LHCN-M2 (cell line): ENCODE measurements around the gene ATP2C2. TPM values are rescaled to one million over a fixed set of nuclear protein-coding genes. Genes with fewer than 3 reads are reported as not detected.
"Not testable (repeated sequence)": the region's sequence is repeated elsewhere in the genome, so short reads cannot be mapped to it uniquely, and the experiment has no call there.

Experiments
- DNase-seq: peaks from one replicate; pipeline ENCODE4 v3.0.0-alpha.2; 2012; ENCODE audit warnings: low read depth
- total RNA-seq: library from RNA; depleted of rRNA; stranded (reverse); fragments of >200 nt; gene quantifications from 2 replicates; pipeline ENCODE4 v1.2.3, GENCODE V29; 2014

The ATP2C2 gene
- total RNA-seq, 1 experiment from 2014 or later = not detected

DNA sequence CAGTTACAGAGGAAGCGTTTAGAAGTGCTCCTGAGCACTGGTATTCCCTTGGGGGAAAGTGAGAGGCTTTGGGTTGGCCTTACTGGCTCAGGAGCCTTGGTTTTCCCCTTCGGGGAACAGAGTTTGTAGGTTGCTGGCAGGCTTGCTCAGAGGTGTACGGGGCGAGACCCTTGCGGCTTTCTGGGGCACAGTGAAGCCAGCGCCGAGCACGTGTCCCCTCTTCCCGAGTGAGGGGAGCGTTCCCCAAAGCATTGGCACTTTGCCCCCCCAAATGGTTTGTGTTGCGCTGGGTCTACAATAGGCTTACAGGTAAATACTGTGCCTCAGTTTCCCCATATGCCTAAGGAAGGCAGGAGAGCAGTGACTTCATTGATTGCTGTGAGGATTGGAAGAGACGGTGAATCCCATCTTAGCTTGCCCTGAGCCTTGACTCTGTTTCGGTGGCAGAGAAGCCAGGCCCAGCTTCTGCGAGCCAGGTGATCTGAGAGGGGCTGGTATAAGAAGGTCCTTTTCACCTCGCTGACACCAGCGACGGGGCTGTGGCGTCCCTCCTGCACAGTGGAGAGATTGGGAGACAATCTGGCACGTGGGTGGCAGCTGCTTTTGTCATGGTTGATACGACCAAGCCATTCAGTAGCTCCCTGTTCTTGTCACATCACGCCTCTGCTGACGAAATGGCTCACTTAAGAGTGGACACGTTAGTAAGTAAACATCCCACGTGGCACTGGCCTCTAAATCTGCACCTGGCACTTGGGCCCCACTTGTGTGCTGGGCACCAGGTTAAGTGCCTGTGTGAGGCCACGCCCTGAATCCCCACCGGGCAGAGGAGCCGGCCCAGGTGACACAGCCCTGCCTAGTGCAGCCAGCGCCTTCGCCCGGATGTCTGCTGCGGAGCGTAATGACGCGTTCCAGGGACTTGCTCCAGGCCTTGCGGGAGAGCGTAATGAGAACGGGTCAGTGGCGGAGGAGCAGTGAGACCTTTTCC lies 81.1 kb downstream of the ATP2C2 start:
- DNase-seq = no peak

DNA sequence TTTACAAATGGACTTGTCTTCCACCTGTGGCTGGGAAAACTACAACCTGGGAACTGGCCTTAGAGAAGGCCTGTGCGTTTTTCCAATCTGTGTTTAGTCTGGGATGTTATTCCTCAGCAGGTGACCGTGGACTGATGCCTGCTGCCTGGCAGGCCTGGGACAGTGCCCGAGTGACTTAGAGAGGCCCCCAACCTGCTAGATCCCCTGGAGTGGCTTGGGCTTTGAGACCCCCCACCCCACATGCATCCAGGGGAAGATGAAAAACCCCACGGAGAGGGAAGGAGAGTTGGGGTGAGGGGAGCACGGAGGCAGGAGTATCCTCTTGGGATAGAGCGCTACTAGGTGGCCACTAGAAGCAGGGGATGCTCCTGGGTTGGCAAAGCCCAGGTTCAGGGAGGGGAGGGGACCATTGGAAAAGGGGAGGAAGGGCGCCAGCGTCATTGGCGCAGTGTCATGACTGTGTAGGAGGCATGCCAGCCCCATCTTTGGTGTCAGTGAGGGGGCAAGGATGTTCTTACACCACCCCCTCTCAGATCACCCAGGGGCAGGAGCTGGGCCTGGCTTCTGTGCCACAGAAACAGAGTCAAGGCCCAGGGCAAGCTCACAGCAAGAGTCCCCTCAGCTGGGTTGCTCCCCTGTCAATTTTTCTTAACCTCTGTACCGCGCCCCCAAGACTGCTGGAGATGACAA lies 82.0 kb downstream of the ATP2C2 start:
- no peak for DNase-seq

GRCh38 chr16:84451010-84451676 lies 82.8 kb downstream of the ATP2C2 start:
- not testable (repeated sequence) for DNase-seq

GRCh38 chr16:84451781-84452180 lies 83.4 kb downstream of the ATP2C2 start:
- no peak for DNase-seq

GRCh38 chr16:84453061-84453752 lies 84.9 kb downstream of the ATP2C2 start:
- no peak for DNase-seq

DNA sequence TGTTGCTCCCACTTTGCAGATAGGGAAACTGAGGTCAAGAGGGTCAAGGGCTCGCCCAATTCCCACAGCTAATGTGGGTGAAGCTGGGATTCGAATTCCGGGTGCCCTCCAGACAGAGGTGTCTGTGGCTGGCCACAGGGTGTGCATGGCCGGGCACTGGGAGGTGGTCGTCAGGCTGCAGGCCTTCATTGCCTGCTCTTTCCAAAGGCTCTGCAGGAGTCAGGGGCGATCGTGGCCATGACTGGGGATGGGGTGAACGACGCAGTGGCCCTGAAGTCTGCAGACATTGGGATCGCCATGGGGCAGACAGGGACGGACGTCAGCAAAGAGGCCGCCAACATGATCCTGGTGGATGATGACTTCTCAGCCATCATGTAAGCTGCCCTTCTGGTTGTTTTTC lies 86.3 kb downstream of the ATP2C2 start:
- no peak for DNase-seq

DNA sequence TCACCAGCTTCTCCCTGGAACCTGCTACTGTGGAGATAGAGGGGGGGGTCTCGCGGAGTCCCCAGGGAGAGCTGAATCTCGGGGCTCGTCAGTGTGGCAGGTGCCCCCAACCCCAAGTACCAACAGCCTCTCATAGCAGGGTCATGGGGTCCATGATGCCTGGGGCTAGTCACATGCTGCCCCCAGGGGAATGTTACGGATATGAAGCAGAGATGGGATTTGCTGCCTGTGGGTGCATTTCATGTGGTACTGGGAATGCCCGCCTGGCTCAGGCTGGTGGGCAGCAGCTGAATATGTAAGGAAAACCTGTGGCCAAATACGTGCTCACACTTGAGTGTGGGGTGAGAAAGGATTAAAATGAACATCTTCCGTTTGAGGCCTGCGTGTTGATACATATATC lies 86.7 kb downstream of the ATP2C2 start:
- DNase-seq = no peak

GRCh38 chr16:84458606-84459532 lies 90.5 kb downstream of the ATP2C2 start:
- no peak for DNase-seq

- DNase-seq = no peak
These were observed 91.2 kb downstream of the ATP2C2 start for GRCh38 chr16:84459533-84459894.

GRCh38 chr16:84459941-84460405 lies 91.6 kb downstream of the ATP2C2 start:
- DNase-seq = no peak

- no peak for DNase-seq
These were observed 92.2 kb downstream of the ATP2C2 start for GRCh38 chr16:84460406-84461028.

DNA sequence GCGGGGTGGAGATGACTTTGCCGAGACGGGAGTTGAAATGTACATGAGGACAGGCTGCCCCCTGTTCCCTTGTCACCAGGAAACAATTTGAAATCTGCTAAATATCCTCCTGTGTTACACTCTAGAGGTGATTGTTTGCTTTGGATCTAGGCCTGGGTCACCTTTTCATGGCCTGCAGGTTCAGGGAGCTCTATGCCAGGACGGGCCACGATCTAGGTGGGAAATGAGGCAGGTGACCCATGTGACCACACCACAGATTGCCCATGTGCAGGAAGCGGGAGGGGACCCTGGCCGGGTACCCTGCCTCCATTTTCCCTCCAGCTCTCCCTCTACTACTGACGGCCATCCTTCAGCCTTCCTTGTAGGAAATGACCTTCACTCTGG lies 92.7 kb downstream of the ATP2C2 start:
- no peak for DNase-seq

DNA sequence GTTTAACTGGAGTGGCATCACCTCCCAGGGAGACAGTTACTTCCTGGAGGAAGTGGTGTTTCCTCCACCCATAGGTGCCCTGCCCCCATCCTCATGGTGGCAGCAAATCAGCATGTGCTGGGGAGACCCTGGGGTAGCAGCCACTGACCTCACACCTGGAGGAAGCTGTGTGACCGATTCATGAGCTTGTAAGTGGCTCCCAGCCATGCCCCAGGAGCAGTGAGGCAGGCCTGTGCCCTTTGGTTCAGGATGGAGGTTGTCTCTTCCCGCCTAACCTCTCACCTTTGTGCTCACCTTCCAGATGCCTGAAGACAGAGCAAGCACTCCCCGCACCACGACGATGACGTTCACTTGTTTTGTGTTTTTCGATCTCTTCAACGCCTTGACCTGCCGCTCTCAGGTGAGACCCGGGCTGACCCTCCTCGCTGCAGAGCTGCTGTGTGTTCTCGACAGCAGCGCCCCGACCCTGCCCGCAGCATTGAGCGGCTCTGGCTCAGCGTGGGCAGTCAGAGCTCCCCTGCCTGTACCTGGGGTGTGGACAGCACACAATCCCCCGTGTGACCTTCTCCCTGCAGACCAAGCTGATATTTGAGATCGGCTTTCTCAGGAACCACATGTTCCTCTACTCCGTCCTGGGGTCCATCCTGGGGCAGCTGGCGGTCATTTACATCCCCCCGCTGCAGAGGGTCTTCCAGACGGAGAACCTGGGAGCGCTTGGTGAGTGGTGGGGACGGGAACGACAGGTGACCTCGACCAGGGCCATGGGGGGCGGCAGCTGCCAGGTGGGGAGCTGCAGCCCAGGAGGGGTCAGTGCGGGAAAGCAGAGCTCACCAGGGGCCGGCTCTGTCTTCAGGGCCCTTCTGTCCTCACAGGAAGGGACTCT lies 93.3 kb downstream of the ATP2C2 start:
- no peak for DNase-seq

DNA sequence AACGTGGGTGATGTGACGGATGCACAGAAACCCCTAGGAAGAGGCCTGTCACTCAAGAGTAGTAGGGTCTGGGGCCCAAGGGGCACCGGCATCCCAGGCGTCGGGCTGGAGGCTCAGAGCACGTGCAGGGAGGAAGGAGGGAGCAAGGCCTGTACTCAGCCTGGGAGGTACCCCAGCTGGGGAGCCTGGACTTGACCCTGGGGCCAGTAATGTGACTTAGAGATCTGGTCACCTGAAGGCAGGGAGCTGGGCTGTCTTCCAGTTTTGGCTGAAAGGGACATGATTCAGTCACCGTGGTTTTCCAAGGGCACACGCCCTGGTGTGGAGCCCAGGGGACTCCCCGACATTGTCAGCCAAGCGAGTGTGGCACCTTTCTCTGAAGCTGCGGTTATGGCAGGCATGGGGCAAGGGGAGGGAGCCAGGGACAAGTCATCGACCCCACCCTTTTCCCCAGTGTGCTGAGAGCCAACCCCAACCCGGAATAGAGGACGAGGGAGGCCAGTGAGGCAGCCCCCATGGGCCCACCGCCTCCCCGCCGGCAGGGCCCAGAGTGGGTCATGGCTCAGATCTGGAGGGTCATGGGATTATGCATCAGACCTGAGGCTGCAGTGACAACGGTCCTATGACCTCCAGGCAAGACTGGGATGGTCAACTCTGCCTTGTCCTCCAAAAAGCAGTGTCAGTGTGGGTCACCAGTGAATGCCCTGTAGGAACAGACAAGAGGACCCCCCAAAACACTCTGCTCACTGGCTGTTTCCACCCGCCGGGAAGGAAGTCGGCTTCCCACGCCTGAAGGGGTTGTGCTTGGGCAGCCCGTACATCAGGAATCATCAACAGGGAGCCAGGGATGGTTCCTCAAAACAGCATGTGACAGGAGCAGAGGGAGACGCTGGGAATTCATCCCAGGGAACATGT lies 94.2 kb downstream of the ATP2C2 start:
- no peak for DNase-seq

GRCh38 chr16:84463221-84463620 lies 94.9 kb downstream of the ATP2C2 start:
- DNase-seq = no peak

- no peak for DNase-seq
These were observed 95.8 kb downstream of the ATP2C2 start for GRCh38 chr16:84464116-84464515.

DNA sequence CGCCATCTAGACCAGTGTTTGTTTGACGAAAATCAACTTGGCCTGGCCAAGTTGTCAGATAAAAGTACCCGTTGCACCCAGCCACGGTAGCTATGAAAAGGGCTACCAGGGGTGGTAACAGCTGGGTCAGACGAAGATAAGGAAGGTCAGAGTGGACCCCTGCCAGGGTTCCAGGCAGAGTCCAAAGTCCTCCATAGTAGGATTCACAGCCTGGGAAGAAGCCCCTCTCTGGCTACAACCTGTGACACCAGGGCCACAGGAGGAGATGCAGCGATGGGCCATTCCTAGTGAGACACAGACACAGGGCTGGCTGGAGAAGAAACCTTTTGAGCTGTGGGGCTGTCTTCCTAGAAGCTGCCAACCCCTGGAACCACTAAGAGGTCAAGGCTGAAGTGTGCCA lies 96.8 kb downstream of the ATP2C2 start:
- DNase-seq = no peak

- no peak for DNase-seq
These were observed 98.4 kb downstream of the ATP2C2 start for GRCh38 chr16:84466692-84467091.
